BE2C (cell line): ENCODE measurements around the gene SEC24A.
"Not testable (repeated sequence)": the region's sequence is repeated elsewhere in the genome, so short reads cannot be mapped to it uniquely, and the experiment has no call there.

Source experiments
- DNase-seq: peaks from one replicate; pipeline ENCODE4 v3.0.0-alpha.2; 2020
- H3K27me3 ChIP-seq: fragments of 250-450 bp; sonication (Bioruptor Pico); 2 replicates; pipeline ENCODE4 v1.5.1; 2020; ENCODE audit warnings: mild to moderate bottlenecking
- H3K36me3 ChIP-seq: fragments of 250-450 bp; sonication (Bioruptor Pico); 2 replicates; pipeline ENCODE4 v1.5.1; 2020; ENCODE audit warnings: mild to moderate bottlenecking
- H3K4me1 ChIP-seq: fragments of 250-450 bp; sonication (Bioruptor Pico); 2 replicates; pipeline ENCODE4 v1.5.1; 2020
- H3K4me3 ChIP-seq: 2 replicates; pipeline ENCODE4 v1.5.1; 2011; ENCODE audit warnings: low read depth, low read length
- H3K9me3 ChIP-seq: fragments of 250-450 bp; sonication (Bioruptor Pico); 2 replicates; pipeline ENCODE4 v1.5.1; 2020
- CTCF ChIP-seq: IDR thresholded peaks from 2 replicates; pipeline ENCODE4 v1.5.1; 2012; ENCODE audit warnings: mild to moderate bottlenecking, low read depth, low read length

SEC24A gene

GRCh38 chr5:134625559-134625958, 23.0 kb upstream of the SEC24A start:
- Histone ChIP-seq H3K36me3 (peaks cover 19% of the 10 kb centered on the region), H3K4me1 (no peaks in the 10 kb centered on the region), H3K9me3 (no peaks in the 10 kb centered on the region), H3K27me3 (no peaks in the 10 kb centered on the region), H3K4me3 (no peak overlapping the region)
- DNase-seq: no peak
- TF ChIP-seq CTCF: no peak

GRCh38 chr5:134626369-134627014, 22.1 kb upstream of the SEC24A start:
- no peaks in the 10 kb centered on the region for H3K9me3 ChIP-seq
- peaks cover 16% of the 10 kb centered on the region for H3K36me3 ChIP-seq
- H3K4me3 ChIP-seq: no peak overlapping the region
- H3K4me1 ChIP-seq: no peaks in the 10 kb centered on the region; the same call in 1 of the 2 replicates
- no peak for TF ChIP-seq CTCF
- no peak for DNase-seq
- no peaks in the 10 kb centered on the region for H3K27me3 ChIP-seq

- Histone ChIP-seq H3K9me3 (no peaks in the 10 kb centered on the region), H3K4me3 (no peak overlapping the region), H3K4me1 (no peaks in the 10 kb centered on the region; the same call in 1 of the 2 replicates), H3K27me3 (no peaks in the 10 kb centered on the region), H3K36me3 (0 out of 2 replicates have a peak, but pooled peaks cover 4% of the 10 kb centered on the region)
- no peak for TF ChIP-seq CTCF
- DNase-seq: no peak
Measured at GRCh38 chr5:134634227-134634626, 14.4 kb upstream of the SEC24A start.

GRCh38 chr5:134635366-134635765, 13.2 kb upstream of the SEC24A start:
- not testable (repeated sequence) for DNase-seq, H3K27me3 ChIP-seq, H3K4me3 ChIP-seq, H3K4me1 ChIP-seq, H3K9me3 ChIP-seq, H3K36me3 ChIP-seq

GRCh38 chr5:134637116-134637721, 11.4 kb upstream of the SEC24A start:
- Histone ChIP-seq H3K9me3 (no peaks in the 10 kb centered on the region), H3K36me3 (no peaks in the 10 kb centered on the region), H3K4me1 (no peaks in the 10 kb centered on the region), H3K4me3 (no peak overlapping the region), H3K27me3 (no peaks in the 10 kb centered on the region)
- no peak for DNase-seq
- TF ChIP-seq CTCF: no peak

GRCh38 chr5:134638760-134639201, 9.8 kb upstream of the SEC24A start:
- no peak for DNase-seq
- TF ChIP-seq CTCF: no peak
- Histone ChIP-seq H3K4me3 (no peak overlapping the region), H3K4me1 (no peaks in the 10 kb centered on the region), H3K9me3 (no peaks in the 10 kb centered on the region), H3K36me3 (no peaks in the 10 kb centered on the region), H3K27me3 (no peaks in the 10 kb centered on the region)
